ENCODE data around the gene GPR39. TPM values are rescaled to one million over a fixed set of nuclear protein-coding genes. Genes with fewer than 3 reads are reported as not detected.

Gene GPR39
- total and polyA plus RNA-seq, 3 experiments from 2014 or later = not detected

- POLR2A ChIA-PET = no interaction called here
- H3K4me3 Mint-ChIP-seq = no peak overlapping the region
Measured at GRCh38 chr2:132495881-132496280, 79.3 kb downstream of the GPR39 start.

DNA sequence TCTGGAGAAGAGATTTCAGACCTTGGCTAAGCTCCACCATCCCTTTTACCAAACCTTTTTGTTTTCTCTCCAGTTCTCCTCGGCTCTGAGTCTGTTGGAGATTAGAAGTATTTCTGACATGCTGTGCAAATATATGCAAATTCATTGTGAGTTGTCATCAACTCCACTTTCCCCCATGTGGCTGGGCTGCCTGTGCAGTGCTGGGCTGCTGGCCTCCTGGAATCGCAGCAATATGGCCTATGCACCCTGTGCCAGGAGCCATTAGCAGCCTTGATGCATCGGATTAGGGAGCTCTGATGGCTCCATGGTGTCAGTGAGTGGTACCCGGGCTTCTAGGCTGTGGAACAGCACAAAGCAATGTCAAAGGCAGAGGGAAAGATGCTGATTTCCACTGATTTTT lies 80.0 kb downstream of the GPR39 start:
- H3K4me1 ChIP-seq (ENCODE audit: insufficient read depth, low read length) = no peaks in the 10 kb centered on the region
- H3K36me3 ChIP-seq (ENCODE audit: insufficient read depth, low read length) = no peaks in the 10 kb centered on the region
- Mint-ChIP-seq H3K4me3 (no peak overlapping the region), H3K4me1 (no peaks in the 10 kb centered on the region), H3K27me3 (no peaks in the 10 kb centered on the region), H3K9me3 (peaks cover 0 to 5% (median 2%) of the 10 kb centered on the region in 5 donors), H3K27ac (no peak overlapping the region), H3K36me3 (no peaks in the 10 kb centered on the region)
- ChIA-PET POLR2A (no interaction called here), CTCF (no interaction called here)
- H3K27me3 ChIP-seq (ENCODE audit: insufficient read depth, low read length, poor library complexity, severe bottlenecking) = no peaks in the 10 kb centered on the region
- H3K4me3 ChIP-seq (ENCODE audit: low read length) = no peak overlapping the region
- no peak overlapping the region for H3K27ac ChIP-seq (ENCODE audit: low read depth, low read length)
- H3K9me3 ChIP-seq (ENCODE audit: low read length) = no peaks in the 10 kb centered on the region
- DNase-seq = no peak

More at GRCh38 chr2:132495881-132496280, 79.3 kb downstream of the GPR39 start:
- H3K9me3 ChIP-seq (ENCODE audit: low read length) = no peaks in the 10 kb centered on the region
- H3K36me3 ChIP-seq (ENCODE audit: insufficient read depth, low read length) = no peaks in the 10 kb centered on the region
- H3K27me3 ChIP-seq (ENCODE audit: insufficient read depth, low read length, poor library complexity, severe bottlenecking) = no peaks in the 10 kb centered on the region
- CTCF ChIA-PET = no interaction called here
- no peaks in the 10 kb centered on the region for H3K36me3 Mint-ChIP-seq
- no peak for DNase-seq
- no peak overlapping the region for H3K4me3 ChIP-seq (ENCODE audit: low read length)
- H3K27ac ChIP-seq (ENCODE audit: low read depth, low read length) = no peak overlapping the region
- no peaks in the 10 kb centered on the region for H3K27me3 Mint-ChIP-seq
- H3K9me3 Mint-ChIP-seq = peaks cover 0 to 3% (median 2%) of the 10 kb centered on the region in 5 donors
- H3K4me1 Mint-ChIP-seq = no peaks in the 10 kb centered on the region
- no peaks in the 10 kb centered on the region for H3K4me1 ChIP-seq (ENCODE audit: insufficient read depth, low read length)
- no peak overlapping the region for H3K27ac Mint-ChIP-seq

GRCh38 chr2:132497591-132497990 lies 81.0 kb downstream of the GPR39 start:
- Mint-ChIP-seq H3K36me3 (no peaks in the 10 kb centered on the region), H3K27me3 (no peaks in the 10 kb centered on the region), H3K4me1 (no peaks in the 10 kb centered on the region), H3K27ac (no peak overlapping the region), H3K9me3 (peaks cover 2 to 5% (median 5%) of the 10 kb centered on the region in 5 donors), H3K4me3 (no peak overlapping the region)
- no peaks in the 10 kb centered on the region for H3K36me3 ChIP-seq (ENCODE audit: insufficient read depth, low read length)
- ChIA-PET CTCF (no interaction called here), POLR2A (no interaction called here)
- H3K27me3 ChIP-seq (ENCODE audit: insufficient read depth, low read length, poor library complexity, severe bottlenecking) = no peaks in the 10 kb centered on the region
- H3K4me1 ChIP-seq (ENCODE audit: insufficient read depth, low read length) = no peaks in the 10 kb centered on the region
- H3K9me3 ChIP-seq (ENCODE audit: low read length) = no peaks in the 10 kb centered on the region
- H3K4me3 ChIP-seq (ENCODE audit: low read length) = no peak overlapping the region
- H3K27ac ChIP-seq (ENCODE audit: low read depth, low read length) = no peak overlapping the region
- no peak for DNase-seq

DNA sequence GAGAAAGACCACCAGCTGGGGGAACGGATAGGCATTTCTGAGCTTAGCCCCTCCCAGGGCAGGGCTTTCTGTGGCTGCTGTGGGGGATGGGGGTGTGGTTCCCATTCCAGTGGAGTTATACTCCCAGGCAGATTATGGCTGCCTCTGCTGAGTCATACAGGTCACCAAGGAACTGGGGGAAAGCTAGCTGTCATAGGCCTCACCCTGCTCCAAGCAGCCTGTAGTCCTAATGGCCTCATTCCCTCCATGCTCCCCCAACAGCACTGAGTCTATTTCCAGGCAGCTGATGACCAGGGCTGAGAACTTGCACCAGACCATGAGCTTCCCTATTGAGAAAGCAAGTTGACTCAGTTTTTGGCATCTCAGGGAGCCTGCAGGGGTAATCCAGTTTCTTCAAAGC lies 87.1 kb downstream of the GPR39 start:
- no peak overlapping the region for H3K27ac Mint-ChIP-seq
- Histone ChIP-seq H3K36me3 (ENCODE audit: insufficient read depth, low read length) (no peaks in the 10 kb centered on the region), H3K27ac (ENCODE audit: low read depth, low read length) (no peak overlapping the region), H3K27me3 (ENCODE audit: insufficient read depth, low read length, poor library complexity, severe bottlenecking) (no peaks in the 10 kb centered on the region), H3K9me3 (ENCODE audit: low read length) (no peaks in the 10 kb centered on the region), H3K4me1 (ENCODE audit: insufficient read depth, low read length) (no peaks in the 10 kb centered on the region), H3K4me3 (ENCODE audit: low read length) (no peak overlapping the region)
- no peaks in the 10 kb centered on the region for H3K27me3 Mint-ChIP-seq
- no peaks in the 10 kb centered on the region for H3K36me3 Mint-ChIP-seq
- no peak overlapping the region for H3K4me3 Mint-ChIP-seq
- POLR2A ChIA-PET = no interaction called here
- no peaks in the 10 kb centered on the region for H3K4me1 Mint-ChIP-seq
- DNase-seq = no peak
- H3K9me3 Mint-ChIP-seq = peaks cover 7 to 19% (median 15%) of the 10 kb centered on the region in 5 donors
- CTCF ChIA-PET = no interaction called here

DNA sequence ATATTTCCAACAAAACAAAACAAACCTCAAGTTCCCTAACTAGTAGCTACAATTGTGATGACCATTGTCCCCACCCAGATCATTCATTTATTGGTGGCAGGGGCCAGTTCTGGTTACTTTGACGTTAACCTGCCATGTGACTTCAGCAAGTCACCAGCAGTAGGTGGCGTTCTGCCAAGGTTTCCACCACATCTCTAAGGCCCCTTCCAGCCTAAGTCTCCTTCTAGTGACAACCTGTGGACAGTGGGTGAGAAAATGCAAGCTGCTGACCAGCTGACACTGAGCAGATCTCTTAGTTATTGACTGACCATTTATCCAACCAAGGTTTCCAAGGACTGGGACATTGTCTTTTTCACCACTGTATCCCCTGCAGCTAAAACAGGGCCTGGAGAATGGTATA lies 98.4 kb downstream of the GPR39 start:
- DNase-seq = no peak
- Histone ChIP-seq H3K4me1 (ENCODE audit: insufficient read depth, low read length) (no peaks in the 10 kb centered on the region), H3K4me3 (ENCODE audit: low read length) (no peak overlapping the region), H3K27ac (ENCODE audit: low read depth, low read length) (no peak overlapping the region), H3K27me3 (ENCODE audit: insufficient read depth, low read length, poor library complexity, severe bottlenecking) (no peaks in the 10 kb centered on the region), H3K9me3 (ENCODE audit: low read length) (no peaks in the 10 kb centered on the region), H3K36me3 (ENCODE audit: insufficient read depth, low read length) (no peaks in the 10 kb centered on the region)
- H3K9me3 Mint-ChIP-seq = peaks cover 0 to 5% (median 3%) of the 10 kb centered on the region in 5 donors
- ChIA-PET CTCF (no interaction called here), POLR2A (no interaction called here)
- H3K27ac Mint-ChIP-seq = no peak overlapping the region
- H3K36me3 Mint-ChIP-seq = no peaks in the 10 kb centered on the region
- no peaks in the 10 kb centered on the region for H3K27me3 Mint-ChIP-seq
- H3K4me1 Mint-ChIP-seq = no peaks in the 10 kb centered on the region
- no peak overlapping the region for H3K4me3 Mint-ChIP-seq

- DNase-seq = no peak
- Histone ChIP-seq H3K4me3 (ENCODE audit: low read length) (no peak overlapping the region), H3K36me3 (ENCODE audit: insufficient read depth, low read length) (no peaks in the 10 kb centered on the region), H3K4me1 (ENCODE audit: insufficient read depth, low read length) (no peaks in the 10 kb centered on the region), H3K27me3 (ENCODE audit: insufficient read depth, low read length, poor library complexity, severe bottlenecking) (no peaks in the 10 kb centered on the region), H3K9me3 (ENCODE audit: low read length) (no peaks in the 10 kb centered on the region), H3K27ac (ENCODE audit: low read depth, low read length) (no peak overlapping the region)
- H3K36me3 Mint-ChIP-seq = no peaks in the 10 kb centered on the region
- H3K4me1 Mint-ChIP-seq = no peaks in the 10 kb centered on the region
- CTCF ChIA-PET = no interaction called here
- POLR2A ChIA-PET = no interaction called here
- peaks cover 0 to 2% of the 10 kb centered on the region in 2 donors for H3K27me3 Mint-ChIP-seq
- H3K9me3 Mint-ChIP-seq = peaks cover 0 to 9% (median 2%) of the 10 kb centered on the region in 5 donors
- no peak overlapping the region for H3K4me3 Mint-ChIP-seq
- no peak overlapping the region for H3K27ac Mint-ChIP-seq
Measured at GRCh38 chr2:132517386-132517785, 100.8 kb downstream of the GPR39 start.

DNA sequence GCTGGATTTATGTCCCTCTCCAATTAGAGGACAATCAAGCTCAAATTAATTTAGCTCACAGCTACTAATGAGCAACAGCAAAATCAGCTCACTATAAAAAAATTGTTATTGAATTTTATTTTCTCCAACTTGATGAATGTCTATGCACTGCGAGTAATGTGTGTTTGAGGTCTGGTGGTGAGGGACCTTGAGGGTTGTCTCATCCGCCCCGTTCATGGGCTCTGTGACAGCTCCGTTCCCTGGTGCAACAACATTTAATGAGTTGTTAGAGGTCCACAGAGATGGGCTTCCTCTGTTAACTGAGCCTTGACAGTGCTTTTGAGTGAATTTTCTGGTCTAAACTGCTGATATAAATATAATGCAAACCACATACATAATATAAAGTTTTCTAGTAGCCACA lies 101.7 kb downstream of the GPR39 start:
- H3K9me3 ChIP-seq (ENCODE audit: low read length) = no peaks in the 10 kb centered on the region
- Mint-ChIP-seq H3K27ac (no peak overlapping the region), H3K27me3 (peaks cover 0 to 2% of the 10 kb centered on the region in 2 donors), H3K4me3 (no peak overlapping the region), H3K4me1 (no peaks in the 10 kb centered on the region), H3K9me3 (peaks cover 0 to 9% (median 2%) of the 10 kb centered on the region in 5 donors), H3K36me3 (no peaks in the 10 kb centered on the region)
- no peaks in the 10 kb centered on the region for H3K27me3 ChIP-seq (ENCODE audit: insufficient read depth, low read length, poor library complexity, severe bottlenecking)
- CTCF ChIA-PET = no interaction called here
- H3K36me3 ChIP-seq (ENCODE audit: insufficient read depth, low read length) = no peaks in the 10 kb centered on the region
- H3K27ac ChIP-seq (ENCODE audit: low read depth, low read length) = no peak overlapping the region
- POLR2A ChIA-PET = no interaction called here
- no peaks in the 10 kb centered on the region for H3K4me1 ChIP-seq (ENCODE audit: insufficient read depth, low read length)
- no peak for DNase-seq
- H3K4me3 ChIP-seq (ENCODE audit: low read length) = no peak overlapping the region

DNA sequence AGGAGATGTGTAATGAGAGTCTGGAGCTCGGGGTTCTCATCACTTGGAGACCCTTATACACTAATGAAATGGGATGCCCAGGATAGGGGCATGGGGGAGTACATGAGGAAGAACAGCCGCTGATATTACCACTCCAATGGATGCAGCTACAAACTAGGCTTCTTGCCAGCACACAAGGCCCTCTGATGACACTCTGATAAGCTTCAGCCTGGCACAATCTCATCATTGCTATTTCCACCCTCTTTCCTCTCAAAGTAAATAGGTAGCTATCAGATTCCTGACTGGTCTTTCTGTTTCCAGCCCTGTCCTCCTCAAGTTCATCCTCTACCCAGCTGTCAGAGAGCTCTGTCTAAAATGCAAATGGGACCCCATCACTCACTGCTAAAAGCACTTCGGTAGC lies 103.0 kb downstream of the GPR39 start:
- Mint-ChIP-seq H3K9me3 (peaks cover 0 to 6% (median 2%) of the 10 kb centered on the region in 5 donors), H3K36me3 (no peaks in the 10 kb centered on the region), H3K4me3 (no peak overlapping the region), H3K27ac (no peak overlapping the region), H3K27me3 (peaks cover 0 to 2% of the 10 kb centered on the region in 2 donors), H3K4me1 (no peaks in the 10 kb centered on the region)
- ChIA-PET CTCF (no interaction called here), POLR2A (no interaction called here)
- no peaks in the 10 kb centered on the region for H3K36me3 ChIP-seq (ENCODE audit: insufficient read depth, low read length)
- no peak for DNase-seq
- no peak overlapping the region for H3K4me3 ChIP-seq (ENCODE audit: low read length)
- H3K4me1 ChIP-seq (ENCODE audit: insufficient read depth, low read length) = no peaks in the 10 kb centered on the region
- no peaks in the 10 kb centered on the region for H3K27me3 ChIP-seq (ENCODE audit: insufficient read depth, low read length, poor library complexity, severe bottlenecking)
- H3K27ac ChIP-seq (ENCODE audit: low read depth, low read length) = no peak overlapping the region
- H3K9me3 ChIP-seq (ENCODE audit: low read length) = no peaks in the 10 kb centered on the region

DNA sequence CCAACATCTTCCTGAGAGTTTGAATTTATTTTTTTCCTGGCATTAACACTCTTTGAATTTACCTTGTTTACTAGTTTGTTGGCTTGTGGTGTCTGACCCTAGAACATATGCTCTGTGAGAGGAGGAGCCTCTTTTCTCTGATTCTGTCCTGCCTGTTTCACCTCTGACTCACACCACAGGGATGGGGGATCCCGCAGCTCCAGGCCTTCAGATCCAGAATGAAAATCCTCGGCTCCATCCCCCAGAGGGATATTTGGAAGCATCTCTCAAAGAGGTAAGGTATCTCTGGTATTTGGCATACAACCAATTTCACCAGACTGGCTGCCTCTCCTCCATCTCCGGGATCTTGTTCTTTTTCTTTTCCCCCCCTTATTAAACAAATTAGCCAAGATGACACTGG lies 104.7 kb downstream of the GPR39 start:
- H3K36me3 ChIP-seq (ENCODE audit: insufficient read depth, low read length) = no peaks in the 10 kb centered on the region
- POLR2A ChIA-PET = no interaction called here
- H3K4me3 ChIP-seq (ENCODE audit: low read length) = no peak overlapping the region
- H3K4me3 Mint-ChIP-seq = no peak overlapping the region
- H3K4me1 Mint-ChIP-seq = no peaks in the 10 kb centered on the region
- no peaks in the 10 kb centered on the region for H3K4me1 ChIP-seq (ENCODE audit: insufficient read depth, low read length)
- H3K9me3 Mint-ChIP-seq = peaks cover 0 to 4% (median 2%) of the 10 kb centered on the region in 5 donors
- CTCF ChIA-PET = no interaction called here
- no peak overlapping the region for H3K27ac Mint-ChIP-seq
- H3K27me3 Mint-ChIP-seq = peaks cover 0 to 2% of the 10 kb centered on the region in 2 donors
- no peaks in the 10 kb centered on the region for H3K36me3 Mint-ChIP-seq
- no peaks in the 10 kb centered on the region for H3K9me3 ChIP-seq (ENCODE audit: low read length)
- H3K27me3 ChIP-seq (ENCODE audit: insufficient read depth, low read length, poor library complexity, severe bottlenecking) = no peaks in the 10 kb centered on the region
- H3K27ac ChIP-seq (ENCODE audit: low read depth, low read length) = no peak overlapping the region
- DNase-seq = no peak

Data from CD8-positive, alpha-beta memory T cell (primary cell).